Measurements from ENCODE around the gene CCL24.
"Not testable (repeated sequence)": the region's sequence is repeated elsewhere in the genome, so short reads cannot be mapped to it uniquely, and the experiment has no call there.

Gene CCL24

GRCh38 chr7:75795831-75796285 is 17.7 kb downstream of the CCL24 start:
- Histone ChIP-seq H3K9me2 (replicated peaks; ENCODE audit: low read depth, low read length) (no peaks in the 10 kb centered on the region), H3F3A (ENCODE audit: low read depth) (no peaks in the 10 kb centered on the region), H3K4me2 (ENCODE audit: low read depth, low read length, poor library complexity, severe bottlenecking) (no peak overlapping the region), H3K4me3 (ENCODE audit: low read length, poor library complexity, severe bottlenecking) (no peak overlapping the region), H4K20me1 (ENCODE audit: insufficient read depth, low read length, poor library complexity, severe bottlenecking) (no peaks in the 10 kb centered on the region), H3K36me3 (ENCODE audit: insufficient read depth, low read length) (no peaks in the 10 kb centered on the region), H3K4me1 (ENCODE audit: insufficient read depth, low read length, poor library complexity, severe bottlenecking) (no peaks in the 10 kb centered on the region), H3K9ac (ENCODE audit: low read depth, low read length, poor library complexity, severe bottlenecking) (no peak overlapping the region), H3K27me3 (ENCODE audit: insufficient read depth, low read length, poor library complexity, severe bottlenecking) (no peaks in the 10 kb centered on the region), H3K9me3 (ENCODE audit: insufficient read depth, low read depth, low read length) (no peaks in the 10 kb centered on the region), H3K79me2 (ENCODE audit: insufficient read depth, low read length) (no peaks in the 10 kb centered on the region), H2AFZ (ENCODE audit: low read length) (no peak overlapping the region)
- TF ChIP-seq, protein P1, sequence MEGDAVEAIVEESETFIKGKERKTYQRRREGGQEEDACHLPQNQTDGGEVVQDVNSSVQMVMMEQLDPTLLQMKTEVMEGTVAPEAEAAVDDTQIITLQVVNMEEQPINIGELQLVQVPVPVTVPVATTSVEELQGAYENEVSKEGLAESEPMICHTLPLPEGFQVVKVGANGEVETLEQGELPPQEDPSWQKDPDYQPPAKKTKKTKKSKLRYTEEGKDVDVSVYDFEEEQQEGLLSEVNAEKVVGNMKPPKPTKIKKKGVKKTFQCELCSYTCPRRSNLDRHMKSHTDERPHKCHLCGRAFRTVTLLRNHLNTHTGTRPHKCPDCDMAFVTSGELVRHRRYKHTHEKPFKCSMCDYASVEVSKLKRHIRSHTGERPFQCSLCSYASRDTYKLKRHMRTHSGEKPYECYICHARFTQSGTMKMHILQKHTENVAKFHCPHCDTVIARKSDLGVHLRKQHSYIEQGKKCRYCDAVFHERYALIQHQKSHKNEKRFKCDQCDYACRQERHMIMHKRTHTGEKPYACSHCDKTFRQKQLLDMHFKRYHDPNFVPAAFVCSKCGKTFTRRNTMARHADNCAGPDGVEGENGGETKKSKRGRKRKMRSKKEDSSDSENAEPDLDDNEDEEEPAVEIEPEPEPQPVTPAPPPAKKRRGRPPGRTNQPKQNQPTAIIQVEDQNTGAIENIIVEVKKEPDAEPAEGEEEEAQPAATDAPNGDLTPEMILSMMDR (conservative IDR thresholded peaks at IDR 0.05; ENCODE audit: low read length) = no peak
- TF ChIP-seq EZH2phosphoT487 (IDR thresholded peaks at IDR 0.05; ENCODE audit: borderline replicate concordance) = no peak

- Histone ChIP-seq H3K4me2 (ENCODE audit: low read depth, low read length, poor library complexity, severe bottlenecking) (no peak overlapping the region), H2AFZ (ENCODE audit: low read length) (no peak overlapping the region), H3K9me3 (ENCODE audit: insufficient read depth, low read depth, low read length) (no peaks in the 10 kb centered on the region), H3K4me3 (ENCODE audit: low read length, poor library complexity, severe bottlenecking) (no peak overlapping the region), H3K9ac (ENCODE audit: low read depth, low read length, poor library complexity, severe bottlenecking) (no peak overlapping the region), H3K79me2 (ENCODE audit: insufficient read depth, low read length) (no peaks in the 10 kb centered on the region), H3F3A (ENCODE audit: low read depth) (no peaks in the 10 kb centered on the region), H4K20me1 (ENCODE audit: insufficient read depth, low read length, poor library complexity, severe bottlenecking) (no peaks in the 10 kb centered on the region), H3K27me3 (ENCODE audit: insufficient read depth, low read length, poor library complexity, severe bottlenecking) (no peaks in the 10 kb centered on the region), H3K4me1 (ENCODE audit: insufficient read depth, low read length, poor library complexity, severe bottlenecking) (no peaks in the 10 kb centered on the region), H3K36me3 (ENCODE audit: insufficient read depth, low read length) (no peaks in the 10 kb centered on the region), H3K9me2 (replicated peaks; ENCODE audit: low read depth, low read length) (no peaks in the 10 kb centered on the region)
- TF ChIP-seq, protein P1 (conservative IDR thresholded peaks at IDR 0.05; ENCODE audit: low read length) = no peak
- TF ChIP-seq EZH2phosphoT487 (IDR thresholded peaks at IDR 0.05; ENCODE audit: borderline replicate concordance) = no peak
Observed at GRCh38 chr7:75793676-75794075, 19.9 kb downstream of the CCL24 start.

- not testable (repeated sequence) for H3K79me2 ChIP-seq (ENCODE audit: insufficient read depth, low read length); H3K9me2 ChIP-seq (replicated peaks; ENCODE audit: low read depth, low read length); H3F3A ChIP-seq (ENCODE audit: low read depth); H3K36me3 ChIP-seq (ENCODE audit: insufficient read depth, low read length); H3K4me1 ChIP-seq (ENCODE audit: insufficient read depth, low read length, poor library complexity, severe bottlenecking); H3K9me3 ChIP-seq (ENCODE audit: insufficient read depth, low read depth, low read length); H3K4me3 ChIP-seq (ENCODE audit: low read length, poor library complexity, severe bottlenecking); H3K27me3 ChIP-seq (ENCODE audit: insufficient read depth, low read length, poor library complexity, severe bottlenecking); H3K4me2 ChIP-seq (ENCODE audit: low read depth, low read length, poor library complexity, severe bottlenecking); H4K20me1 ChIP-seq (ENCODE audit: insufficient read depth, low read length, poor library complexity, severe bottlenecking); H3K9ac ChIP-seq (ENCODE audit: low read depth, low read length, poor library complexity, severe bottlenecking); H2AFZ ChIP-seq (ENCODE audit: low read length)
Observed at GRCh38 chr7:75792567-75792966, 21.0 kb downstream of the CCL24 start.

GRCh38 chr7:75789361-75789924 is 24.2 kb downstream of the CCL24 start:
- H3K4me2 ChIP-seq (ENCODE audit: low read depth, low read length, poor library complexity, severe bottlenecking) = no peak overlapping the region
- H3K4me3 ChIP-seq (ENCODE audit: low read length, poor library complexity, severe bottlenecking) = no peak overlapping the region
- no peaks in the 10 kb centered on the region for H3K9me3 ChIP-seq (ENCODE audit: insufficient read depth, low read depth, low read length)
- H3F3A ChIP-seq (ENCODE audit: low read depth) = no peaks in the 10 kb centered on the region
- no peak overlapping the region for H3K9ac ChIP-seq (ENCODE audit: low read depth, low read length, poor library complexity, severe bottlenecking)
- no peaks in the 10 kb centered on the region for H3K9me2 ChIP-seq (replicated peaks; ENCODE audit: low read depth, low read length)
- H3K27me3 ChIP-seq (ENCODE audit: insufficient read depth, low read length, poor library complexity, severe bottlenecking) = no peaks in the 10 kb centered on the region
- no peaks in the 10 kb centered on the region for H3K79me2 ChIP-seq (ENCODE audit: insufficient read depth, low read length)
- TF ChIP-seq, protein P1 (conservative IDR thresholded peaks at IDR 0.05; ENCODE audit: low read length) = no peak
- no peak for TF ChIP-seq EZH2phosphoT487 (IDR thresholded peaks at IDR 0.05; ENCODE audit: borderline replicate concordance)
- H3K36me3 ChIP-seq (ENCODE audit: insufficient read depth, low read length) = no peaks in the 10 kb centered on the region
- no peaks in the 10 kb centered on the region for H4K20me1 ChIP-seq (ENCODE audit: insufficient read depth, low read length, poor library complexity, severe bottlenecking)
- H3K4me1 ChIP-seq (ENCODE audit: insufficient read depth, low read length, poor library complexity, severe bottlenecking) = no peaks in the 10 kb centered on the region
- H2AFZ ChIP-seq (ENCODE audit: low read length) = no peak overlapping the region

- H3K9ac ChIP-seq (ENCODE audit: low read depth, low read length, poor library complexity, severe bottlenecking); H2AFZ ChIP-seq (ENCODE audit: low read length): not testable (repeated sequence)
Observed at GRCh38 chr7:75788154-75788847, 25.3 kb downstream of the CCL24 start.

More at GRCh38 chr7:75788154-75788847, 25.3 kb downstream of the CCL24 start:
- not testable (repeated sequence) for H3K4me2 ChIP-seq (ENCODE audit: low read depth, low read length, poor library complexity, severe bottlenecking); H3K9me2 ChIP-seq (replicated peaks; ENCODE audit: low read depth, low read length); H3F3A ChIP-seq (ENCODE audit: low read depth); H3K27me3 ChIP-seq (ENCODE audit: insufficient read depth, low read length, poor library complexity, severe bottlenecking); H3K4me3 ChIP-seq (ENCODE audit: low read length, poor library complexity, severe bottlenecking); H3K4me1 ChIP-seq (ENCODE audit: insufficient read depth, low read length, poor library complexity, severe bottlenecking); H3K36me3 ChIP-seq (ENCODE audit: insufficient read depth, low read length); H4K20me1 ChIP-seq (ENCODE audit: insufficient read depth, low read length, poor library complexity, severe bottlenecking); H3K9me3 ChIP-seq (ENCODE audit: insufficient read depth, low read depth, low read length); H3K79me2 ChIP-seq (ENCODE audit: insufficient read depth, low read length)

All from Loucy (cell line).